HG03354 (cell line): ENCODE results near the gene CCDC116.
A peak's percentile ranks its signal among the peaks of the same experiment; 100 is the strongest.

Source experiments
- ATAC-seq: cut with Tn5 transposase; IDR thresholded peaks from one replicate; pipeline ENCODE4 v1.9.1; 2021; ENCODE audit warnings: mild to moderate bottlenecking; ENCODE audit not compliant: unreplicated experiment, poor library complexity, severe bottlenecking

Gene CCDC116

GRCh38 chr22:21650280-21650679 lies 17.7 kb downstream of the CCDC116 start:
- ATAC-seq, result no peak

GRCh38 chr22:21650823-21651520 lies 18.4 kb downstream of the CCDC116 start:
- ATAC-seq, result no peak

GRCh38 chr22:21651521-21652009 lies 19.0 kb downstream of the CCDC116 start:
- ATAC-seq, result peak; percentile 29

- ATAC-seq, result peak; percentile 88
Measured at GRCh38 chr22:21652010-21652546, 19.5 kb downstream of the CCDC116 start.

- peak; percentile 12 for ATAC-seq
Measured at GRCh38 chr22:21652547-21653545, 20.3 kb downstream of the CCDC116 start.

- no peak for ATAC-seq
Measured at GRCh38 chr22:21657020-21657359, 24.4 kb downstream of the CCDC116 start.

GRCh38 chr22:21657360-21658032 lies 24.9 kb downstream of the CCDC116 start:
- ATAC-seq, result peak; percentile 78

GRCh38 chr22:21659864-21660525 lies 27.4 kb downstream of the CCDC116 start:
- no peak for ATAC-seq

GRCh38 chr22:21660904-21661303 lies 28.3 kb downstream of the CCDC116 start:
- no peak for ATAC-seq

- ATAC-seq, result no peak
Measured at GRCh38 chr22:21661991-21662390, 29.4 kb downstream of the CCDC116 start.

GRCh38 chr22:21663738-21664137 lies 31.2 kb downstream of the CCDC116 start:
- ATAC-seq, result no peak

GRCh38 chr22:21665047-21665851 lies 32.7 kb downstream of the CCDC116 start:
- no peak for ATAC-seq

- ATAC-seq, result no peak
Measured at GRCh38 chr22:21666786-21667185, 34.2 kb downstream of the CCDC116 start.

- no peak for ATAC-seq
Measured at GRCh38 chr22:21669026-21669425, 36.5 kb downstream of the CCDC116 start.

- no peak for ATAC-seq
Measured at GRCh38 chr22:21672107-21672629, 39.6 kb downstream of the CCDC116 start.

GRCh38 chr22:21673534-21674321 lies 41.2 kb downstream of the CCDC116 start:
- ATAC-seq, result no peak

- no peak for ATAC-seq
Measured at GRCh38 chr22:21674638-21675245, 42.2 kb downstream of the CCDC116 start.
